B cell (primary cell): ENCODE results near the gene TTYH3. TPM values are rescaled to one million over a fixed set of nuclear protein-coding genes. Genes with fewer than 3 reads are reported as not detected.

Experiments used
- ATAC-seq: fragments of 200-7000 bp; cut with Tn5 transposase; one replicate; pipeline ENCODE4 v1.10.0; 2021; ENCODE audit warnings: low read depth, mild to moderate bottlenecking, moderate number of reproducible peaks, moderate library complexity
- CTCF ChIA-PET: fragments of 350-600 bp; sonication (Branson Sonifier 250); formaldehyde crosslinking; loops from one replicate; lab custom pipeline; 2021; ENCODE audit warnings: antibody characterized with exemption, inconsistent platforms; lab: Charles Lee
- POLR2A ChIA-PET: fragments of 350-600 bp; sonication (Branson Sonifier 250); formaldehyde crosslinking; loops from one replicate; lab custom pipeline; 2021; ENCODE audit warnings: antibody characterized with exemption; lab: Charles Lee
- DNase-seq: peaks from one replicate; pipeline ENCODE4 v3.0.0; 2013
- H2AFZ ChIP-seq: 2 replicates; pipeline ENCODE4 v1.6.1; 2012; ENCODE audit warnings: mild to moderate bottlenecking, low read depth, low read length; ENCODE audit not compliant: insufficient read depth, poor library complexity, severe bottlenecking
- H3K27ac ChIP-seq, 2 donors: 1 replicate in 1 of 2; 2 replicates in 1 of 2; pipeline ENCODE4 v1.5.1; 2012 to 2013; ENCODE audit warnings: low read length in 2 of 2, mild to moderate bottlenecking in 2 of 2, moderate library complexity in 1 of 2
- H3K27me3 ChIP-seq, 4 experiments: fragments of 200-600 bp in 1 of 4; sonication (generic) in 1 of 4; replicated peaks in 1 of 4; 1 replicate in 2 of 4; 2 replicates in 2 of 4; pipeline versions ENCODE4 v1.6.1 to v1.7.0; 2013 to 2016; ENCODE audit warnings: low read length in 3 of 4, mild to moderate bottlenecking in 2 of 4, mixed read lengths in 1 of 4, moderate library complexity in 1 of 4; ENCODE audit not compliant: insufficient read depth in 4 of 4, control insufficient read depth in 3 of 4; ENCODE audit errors: control extremely low read depth in 1 of 4
- H3K36me3 ChIP-seq, 2 experiments: replicated peaks in 1 of 2; 1 replicate in 1 of 2; 2 replicates in 1 of 2; pipeline versions ENCODE4 v1.6.1 to v1.7.1; 2013; ENCODE audit warnings: low read length in 1 of 2; ENCODE audit not compliant: insufficient read depth in 2 of 2, control insufficient read depth in 1 of 2; ENCODE audit errors: control extremely low read depth in 1 of 2, extremely low read depth in 1 of 2
- H3K4me1 ChIP-seq, 2 donors: fragments of 200-600 bp in 1 of 2; sonication (generic) in 1 of 2; 1 replicate in 1 of 2; 2 replicates in 1 of 2; pipeline versions ENCODE4 v1.5.1 to v1.6.1; 2013 to 2017; ENCODE audit warnings: low read length in 2 of 2; ENCODE audit not compliant: control insufficient read depth in 2 of 2, insufficient read depth in 2 of 2
- H3K4me2 ChIP-seq: replicated peaks from 2 replicates; pipeline ENCODE3; 2012; ENCODE audit warnings: mild to moderate bottlenecking, low read depth, low read length; ENCODE audit not compliant: poor library complexity, severe bottlenecking
- H3K4me3 ChIP-seq, 5 experiments: fragments of 200-600 bp in 1 of 5; sonication (generic) in 1 of 5; 1 replicate in 3 of 5; 2 replicates in 2 of 5; pipeline versions ENCODE4 v1.5.1 to v1.7.0; 2011 to 2016; ENCODE audit warnings: low read length in 4 of 5, mild to moderate bottlenecking in 4 of 5, low read depth in 2 of 5, control low read depth in 1 of 5, moderate library complexity in 1 of 5; ENCODE audit not compliant: insufficient read depth in 1 of 5; ENCODE audit errors: control extremely low read depth in 1 of 5, extremely low read depth in 1 of 5
- H3K79me2 ChIP-seq: fragments of 200-600 bp; sonication (generic); one replicate; pipeline ENCODE4 v1.6.0; 2016; ENCODE audit warnings: low read length; ENCODE audit not compliant: control insufficient read depth, insufficient read depth
- H3K9ac ChIP-seq: fragments of 200-600 bp; sonication (generic); 2 replicates; pipeline ENCODE4 v1.6.1; 2017; ENCODE audit warnings: mild to moderate bottlenecking, low read length, moderate library complexity
- H3K9me3 ChIP-seq, 3 donors: one replicate each; pipeline versions ENCODE4 v1.6.1 to v1.7.1; 2013; ENCODE audit warnings: low read length in 2 of 3; ENCODE audit not compliant: control insufficient read depth in 2 of 3, insufficient read depth in 1 of 3; ENCODE audit errors: control extremely low read depth in 1 of 3
- H4K20me1 ChIP-seq: 2 replicates; pipeline ENCODE4 v1.6.0; 2012; ENCODE audit warnings: mild to moderate bottlenecking, low read length; ENCODE audit not compliant: insufficient read depth, control insufficient read depth, poor library complexity, severe bottlenecking
- H3K27ac Mint-ChIP-seq: one replicate; pipeline ENCODE4 v1.8.0; 2021; ENCODE audit warnings: mixed read lengths
- H3K27me3 Mint-ChIP-seq: one replicate; pipeline ENCODE4 v1.8.0; 2021; ENCODE audit warnings: mixed read lengths
- H3K4me1 Mint-ChIP-seq: one replicate; pipeline ENCODE4 v1.8.0; 2021; ENCODE audit warnings: mixed read lengths
- H3K4me3 Mint-ChIP-seq: one replicate; pipeline ENCODE4 v1.8.0; 2021; ENCODE audit warnings: mixed read lengths
- H3K9me3 Mint-ChIP-seq: one replicate; pipeline ENCODE4 v1.8.0; 2022; ENCODE audit warnings: mixed read lengths; ENCODE audit not compliant: insufficient read depth
- EZH2 ChIP-seq: IDR thresholded peaks from 2 replicates; pipeline ENCODE4 v1.6.1; 2012; ENCODE audit warnings: borderline replicate concordance, low read depth, mild to moderate bottlenecking, moderate library complexity, low read length; ENCODE audit not compliant: insufficient read depth, poor library complexity, severe bottlenecking
- WGBS: methylation state at CpG from one replicate; pipeline ENCODE4 v1.1.5; 2013; ENCODE audit warnings: missing lambda C conversion rate; ENCODE audit not compliant: insufficient coverage; 5-methylcytosine and 5-hydroxymethylcytosine counted together
- intact Hi-C: fragments of 100-400 bp; cut with micrococcal nuclease; formaldehyde crosslinking; loops from one replicate; pipeline ENCODE4 v1.10.0; 2022
- polyA plus RNA-seq: library from polyadenylated mRNA; depleted of rRNA; stranded (reverse); fragments of >200 nt; gene quantifications from 2 replicates; pipeline ENCODE4 v1.2.3, GENCODE V29; 2012
- total RNA-seq, 2 donors: library from RNA; stranded (reverse); fragments of 120-200 nt in 1 of 2; gene quantifications; 1 replicate in 1 of 2; 2 replicates in 1 of 2; pipeline versions ENCODE4 v1.2.3 to v1.2.4, GENCODE V29; 2013 to 2022
- TF ChIP-seq, protein P1 (sequence below): fragments of 200-600 bp; IDR thresholded peaks from one replicate; pipeline ENCODE4 v1.8.0; 2022; ENCODE audit warnings: antibody characterized with exemption, mild to moderate bottlenecking

The TTYH3 gene
- total and polyA plus RNA-seq, 2 donors (not counting 1 experiment from before 2014, with no cell fraction given) = 8.4 to 48.6 TPM

DNA sequence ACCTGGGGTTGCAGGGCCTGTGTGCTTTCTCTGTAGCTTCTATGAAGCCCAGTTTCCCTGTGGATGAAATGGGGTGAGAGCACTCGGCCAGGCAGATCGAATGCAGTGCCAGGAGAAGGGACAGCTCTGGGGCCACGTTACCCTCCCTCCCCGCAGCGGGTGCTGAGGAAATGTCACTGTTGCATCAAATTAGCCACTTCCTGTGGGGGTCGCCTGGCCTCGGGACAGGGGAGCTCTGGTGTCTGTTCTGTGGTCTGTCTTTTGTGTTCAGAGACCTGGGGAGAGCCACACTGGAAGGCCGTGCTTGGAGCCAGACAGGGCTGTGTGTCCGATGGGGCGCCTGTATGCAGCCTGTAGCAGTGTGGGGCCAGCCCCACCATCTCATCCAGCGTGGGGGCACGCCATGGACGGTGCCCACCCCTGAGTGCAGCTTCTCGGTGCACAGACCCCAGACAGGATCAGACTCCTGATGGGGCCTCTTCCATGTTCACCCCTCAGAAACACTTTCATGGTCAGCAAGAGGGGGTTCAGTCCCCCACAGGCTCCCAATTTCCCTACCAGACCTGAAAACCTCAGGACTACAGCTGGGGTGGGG is 13.6 kb downstream of the TTYH3 start:
- peak overlapping the region; percentile 69 for H3K4me2 ChIP-seq
- peaks cover 42 to 54% of the 10 kb centered on the region in 2 donors for H3K4me1 ChIP-seq
- H3K9ac ChIP-seq = peak overlapping the region; percentile 48
- H3K27me3 ChIP-seq = no peaks in the 10 kb centered on the region
- no peaks in the 10 kb centered on the region for H4K20me1 ChIP-seq
- intact Hi-C loops = no loop called here
- peak; percentile 49 for DNase-seq
- peaks cover 40% of the 10 kb centered on the region for H3K4me1 Mint-ChIP-seq
- TF ChIP-seq, protein P1, sequence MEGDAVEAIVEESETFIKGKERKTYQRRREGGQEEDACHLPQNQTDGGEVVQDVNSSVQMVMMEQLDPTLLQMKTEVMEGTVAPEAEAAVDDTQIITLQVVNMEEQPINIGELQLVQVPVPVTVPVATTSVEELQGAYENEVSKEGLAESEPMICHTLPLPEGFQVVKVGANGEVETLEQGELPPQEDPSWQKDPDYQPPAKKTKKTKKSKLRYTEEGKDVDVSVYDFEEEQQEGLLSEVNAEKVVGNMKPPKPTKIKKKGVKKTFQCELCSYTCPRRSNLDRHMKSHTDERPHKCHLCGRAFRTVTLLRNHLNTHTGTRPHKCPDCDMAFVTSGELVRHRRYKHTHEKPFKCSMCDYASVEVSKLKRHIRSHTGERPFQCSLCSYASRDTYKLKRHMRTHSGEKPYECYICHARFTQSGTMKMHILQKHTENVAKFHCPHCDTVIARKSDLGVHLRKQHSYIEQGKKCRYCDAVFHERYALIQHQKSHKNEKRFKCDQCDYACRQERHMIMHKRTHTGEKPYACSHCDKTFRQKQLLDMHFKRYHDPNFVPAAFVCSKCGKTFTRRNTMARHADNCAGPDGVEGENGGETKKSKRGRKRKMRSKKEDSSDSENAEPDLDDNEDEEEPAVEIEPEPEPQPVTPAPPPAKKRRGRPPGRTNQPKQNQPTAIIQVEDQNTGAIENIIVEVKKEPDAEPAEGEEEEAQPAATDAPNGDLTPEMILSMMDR = no peak
- no peak for TF ChIP-seq EZH2
- peaks cover 0 to 17% of the 10 kb centered on the region in 2 experiments for H3K36me3 ChIP-seq
- H3K4me3 Mint-ChIP-seq = peak overlapping the region; percentile 87
- no peaks in the 10 kb centered on the region for H3K9me3 Mint-ChIP-seq
- peaks cover 50% of the 10 kb centered on the region for H3K79me2 ChIP-seq
- 6% methylated on average over 13 of the region's 14 CpGs for WGBS
- no peaks in the 10 kb centered on the region for H3K9me3 ChIP-seq
- H3K4me3 ChIP-seq = peak overlapping the region in 4 of 5 experiments; percentile 18 to 44 (median 34)
- peak overlapping the region; percentile 80 for H3K27ac Mint-ChIP-seq
- peak; percentile 35 for ATAC-seq
- ChIA-PET CTCF (interaction anchor here (0.7 to 2.2 kb wide), 7 partner anchors 20 to 177 kb away, joined by 3 to 6 read pairs (median 4); no protein-coding TSS in a partner anchor), POLR2A (interaction anchor here (0.6 to 1.3 kb wide), 6 partner anchors 14 to 193 kb away, joined by 3 to 9 read pairs (median 4); no protein-coding TSS in a partner anchor)
- peak overlapping the region in 1 of 2 donors; percentile 8 for H3K27ac ChIP-seq
- peak overlapping the region; percentile 63 for H2AFZ ChIP-seq
- H3K27me3 Mint-ChIP-seq = no peaks in the 10 kb centered on the region

DNA sequence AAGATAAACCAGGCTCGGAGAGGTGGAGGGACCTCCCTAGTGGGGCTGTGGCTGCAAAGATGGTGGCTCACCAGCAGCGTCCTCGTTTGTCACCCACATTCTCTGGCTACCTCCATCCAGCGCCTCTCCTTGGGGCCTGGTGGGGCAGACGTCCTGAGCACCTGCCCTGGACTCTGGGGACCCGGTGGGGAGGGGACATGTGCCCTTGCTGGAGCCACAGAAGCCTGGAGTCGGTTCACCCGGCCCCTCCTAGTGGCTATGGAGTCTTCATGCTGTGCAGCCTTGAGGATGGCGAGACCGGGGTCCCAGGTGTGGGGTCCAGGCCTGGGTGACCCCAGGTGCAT is 14.5 kb downstream of the TTYH3 start:
- no peak overlapping the region for H3K9ac ChIP-seq
- peaks cover 41% of the 10 kb centered on the region for H3K79me2 ChIP-seq
- H3K4me1 ChIP-seq = peaks cover 33 to 45% of the 10 kb centered on the region in 2 donors
- ChIA-PET CTCF (interaction anchor here (2.2 kb wide), 1 partner anchor 37 kb away, joined by 6 read pairs; no protein-coding TSS in a partner anchor), POLR2A (interaction anchor here (0.6 kb wide), 1 partner anchor 354 kb away, joined by 4 read pairs; no protein-coding TSS in a partner anchor)
- intact Hi-C loops = no loop called here
- Mint-ChIP-seq H3K27ac (no peak overlapping the region), H3K27me3 (no peaks in the 10 kb centered on the region), H3K4me1 (peaks cover 30% of the 10 kb centered on the region), H3K4me3 (no peak overlapping the region), H3K9me3 (no peaks in the 10 kb centered on the region)
- no peak overlapping the region for H3K4me2 ChIP-seq
- TF ChIP-seq EZH2 = no peak
- TF ChIP-seq, protein P1 = no peak
- no peaks in the 10 kb centered on the region for H3K27me3 ChIP-seq
- WGBS = 100% methylated on average over 8 of the region's 10 CpGs
- H3K27ac ChIP-seq = no peak overlapping the region
- ATAC-seq (no peak), DNase-seq (no peak)
- H3K36me3 ChIP-seq = peaks cover 0 to 17% of the 10 kb centered on the region in 2 experiments
- H4K20me1 ChIP-seq = no peaks in the 10 kb centered on the region
- no peak overlapping the region for H2AFZ ChIP-seq
- H3K4me3 ChIP-seq = no peak overlapping the region
- no peaks in the 10 kb centered on the region for H3K9me3 ChIP-seq
